NT2/D1 (cell line): Measurements from ENCODE around the gene TBC1D19.

Source experiments
- DNase-seq: peaks from one replicate; pipeline ENCODE4 v3.0.0-alpha.2; 2011; ENCODE audit warnings: low read depth, low spot score
- H3K27me3 ChIP-seq: 2 replicates; pipeline ENCODE4 v1.6.0; 2011; ENCODE audit warnings: mild to moderate bottlenecking; ENCODE audit not compliant: insufficient read length, insufficient read depth
- H3K36me3 ChIP-seq: 2 replicates; pipeline ENCODE4 v1.6.1; 2011; ENCODE audit warnings: mild to moderate bottlenecking, low read length, mixed read lengths; ENCODE audit not compliant: insufficient read depth, insufficient read length
- H3K4me1 ChIP-seq: 2 replicates; pipeline ENCODE4 v1.5.1; 2011; ENCODE audit not compliant: insufficient read depth, insufficient read length
- H3K4me3 ChIP-seq: 2 replicates; pipeline ENCODE4 v1.5.1; 2011; ENCODE audit warnings: low read depth; ENCODE audit not compliant: insufficient read length
- H3K9ac ChIP-seq: 2 replicates; pipeline ENCODE4 v1.6.0; 2011; ENCODE audit warnings: low read depth; ENCODE audit not compliant: insufficient read length
- H3K9me3 ChIP-seq: 2 replicates; pipeline ENCODE4 v1.5.1; 2011; ENCODE audit warnings: mild to moderate bottlenecking, low read length; ENCODE audit not compliant: insufficient read depth
- SUZ12 ChIP-seq: IDR thresholded peaks from 2 replicates; pipeline ENCODE4 v1.6.1; 2011; ENCODE audit not compliant: insufficient read length, insufficient read depth; ENCODE audit errors: extremely low read depth
- YY1 ChIP-seq: IDR thresholded peaks from 2 replicates; pipeline ENCODE4 v1.6.1; 2011; ENCODE audit not compliant: insufficient read length, insufficient read depth
- ZNF274 ChIP-seq: IDR thresholded peaks from 2 replicates; pipeline ENCODE4 v1.6.1; 2011; ENCODE audit warnings: mild to moderate bottlenecking, low read depth, low read length

Gene TBC1D19

DNA sequence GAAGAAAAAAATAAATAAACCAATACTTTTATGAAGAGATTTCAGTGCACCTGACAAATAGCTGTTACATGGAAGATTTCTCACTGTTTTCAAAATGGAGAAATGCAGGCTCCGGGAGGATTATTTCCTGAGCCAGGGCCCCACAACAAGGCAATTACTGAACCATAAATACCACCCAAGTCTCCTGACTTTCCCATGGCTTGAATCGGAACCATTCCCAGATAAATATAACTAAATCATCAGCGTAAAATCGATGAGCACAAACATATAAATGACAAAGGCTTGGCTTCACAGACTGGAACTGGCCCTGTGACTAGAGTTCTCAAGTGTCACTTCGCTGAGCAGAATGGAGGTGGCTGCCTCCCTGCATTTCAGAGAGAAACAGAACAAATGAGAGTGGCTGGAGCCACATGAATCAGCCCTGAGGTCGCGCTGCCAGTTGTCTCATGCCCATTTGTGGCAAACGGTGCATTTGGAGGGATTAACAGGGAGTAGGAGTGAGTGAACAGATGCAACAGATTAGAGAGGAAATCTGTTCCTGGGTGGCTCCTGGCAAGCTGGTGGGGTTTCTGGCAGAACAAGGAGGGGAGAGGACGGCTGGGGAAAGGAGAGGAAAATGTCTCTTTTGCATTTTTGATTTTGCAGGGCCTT, 219.5 kb downstream of the TBC1D19 start:
- peak overlapping the region; percentile 38 for H3K9ac ChIP-seq
- H3K36me3 ChIP-seq: no peaks in the 10 kb centered on the region
- no peaks in the 10 kb centered on the region for H3K27me3 ChIP-seq
- no peak overlapping the region for H3K4me3 ChIP-seq
- peaks cover 2% of the 10 kb centered on the region for H3K4me1 ChIP-seq
- H3K9me3 ChIP-seq: no peaks in the 10 kb centered on the region
- DNase-seq: no peak
- TF ChIP-seq YY1: no peak

DNA sequence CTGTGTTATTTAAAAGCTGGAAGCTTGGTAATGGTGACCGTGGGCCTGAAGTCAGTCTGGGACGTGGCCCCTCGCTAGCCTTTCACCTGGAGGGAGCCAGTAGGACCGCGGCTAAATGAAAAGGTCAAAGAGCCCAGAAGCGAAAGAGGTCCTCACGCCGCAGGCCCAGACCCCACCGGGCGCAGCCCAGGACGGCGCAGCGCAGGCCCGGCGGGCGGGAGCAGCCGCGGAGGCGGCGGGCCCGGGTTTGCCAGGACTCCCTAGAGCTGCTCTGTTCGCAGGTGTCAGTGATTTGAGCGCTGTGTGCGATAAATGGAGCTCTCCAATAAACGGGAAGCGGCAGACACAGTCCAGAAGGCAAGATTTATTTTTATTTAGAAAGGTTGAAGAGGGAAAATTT, 220.6 kb downstream of the TBC1D19 start:
- no peaks in the 10 kb centered on the region for H3K36me3 ChIP-seq
- TF ChIP-seq ZNF274 (no peak), YY1 (no peak), SUZ12 (no peak)
- no peak for DNase-seq
- H3K9me3 ChIP-seq: no peaks in the 10 kb centered on the region
- H3K4me1 ChIP-seq: peaks cover 2% of the 10 kb centered on the region
- no peak overlapping the region for H3K9ac ChIP-seq
- H3K27me3 ChIP-seq: no peaks in the 10 kb centered on the region
- no peak overlapping the region for H3K4me3 ChIP-seq

DNA sequence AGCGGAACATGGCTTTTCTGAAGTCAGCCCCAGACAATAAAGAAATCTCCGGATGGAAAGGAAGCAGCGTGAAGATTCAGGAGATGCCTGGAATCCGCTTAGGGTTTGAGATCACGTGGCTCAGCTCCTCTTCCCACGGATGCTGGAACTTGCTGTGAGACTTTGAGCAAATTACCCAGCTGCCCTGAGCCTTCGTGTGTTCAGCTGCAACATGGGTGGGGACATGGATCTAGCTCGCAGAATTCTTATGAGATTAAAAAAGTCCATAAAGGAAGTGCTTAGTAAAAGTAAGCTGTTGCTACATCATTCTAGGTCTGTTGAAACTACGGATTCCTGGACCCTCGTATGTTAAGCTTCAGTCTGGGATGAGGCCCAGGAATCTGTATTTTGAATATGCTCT, 221.0 kb downstream of the TBC1D19 start:
- Histone ChIP-seq H3K4me1 (peaks cover 2% of the 10 kb centered on the region), H3K9ac (no peak overlapping the region), H3K4me3 (no peak overlapping the region), H3K9me3 (no peaks in the 10 kb centered on the region), H3K36me3 (no peaks in the 10 kb centered on the region), H3K27me3 (no peaks in the 10 kb centered on the region)
- TF ChIP-seq SUZ12: no peak
- TF ChIP-seq ZNF274: no peak
- no peak for TF ChIP-seq YY1
- DNase-seq: no peak
